Stimulated activated CD8-positive, alpha-beta memory T cell treated with anti-CD3 and anti-CD28 coated beads, Interleukin-4, amount 100 ng/mL, for 1 hour (primary cell): ENCODE results near the gene SULT1A1.
"Not testable (repeated sequence)": the region's sequence is repeated elsewhere in the genome, so short reads cannot be mapped to it uniquely, and the experiment has no call there.

Experiments
- DNase-seq, 2 donors: peaks; one replicate each; pipeline ENCODE4 v3.0.0-alpha.2; 2020; ENCODE audit warnings: low read depth in 2 of 2, low spot score in 1 of 2

SULT1A1 gene

GRCh38 chr16:28609631-28610594 is at the start of gene SULT1A1:
Gene SULT1A1 (minus strand): TSS chr16:28610044. CDS start chr16:28608855, 1,189 bp downstream.
- DNase-seq, result no peak

- not testable (repeated sequence) for DNase-seq
Observed at GRCh38 chr16:28639959-28640358, 30.1 kb upstream of the SULT1A1 start.

DNA sequence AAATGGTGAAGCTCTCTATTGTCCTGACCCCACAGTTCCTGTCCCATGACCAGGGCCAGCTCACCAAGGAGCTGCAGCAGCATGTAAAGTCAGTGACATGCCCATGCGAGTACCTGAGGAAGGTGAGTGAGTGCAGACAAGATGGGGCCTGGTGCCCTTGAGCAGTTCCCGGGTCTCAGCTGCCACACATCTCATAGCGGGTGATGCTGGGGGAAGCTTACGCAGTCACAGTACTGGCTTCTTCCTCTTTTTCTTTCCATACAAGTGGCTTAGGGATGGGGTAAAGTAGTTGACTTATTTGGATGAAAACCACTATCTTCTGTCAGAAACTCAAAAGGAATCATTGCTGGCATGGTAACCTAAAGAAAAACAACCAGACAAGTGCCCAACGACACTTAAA is 28.5 kb upstream of the SULT1A1 start:
- DNase-seq, result not testable (repeated sequence)

GRCh38 chr16:28637765-28638164 is 27.9 kb upstream of the SULT1A1 start, which contains the start of gene NPIPB8:
Gene NPIPB8 (plus strand): TSS chr16:28638065. CDS start chr16:28638361, 296 bp downstream.
- not testable (repeated sequence) for DNase-seq

- not testable (repeated sequence) for DNase-seq
Observed at GRCh38 chr16:28636093-28636823, 26.4 kb upstream of the SULT1A1 start.

DNA sequence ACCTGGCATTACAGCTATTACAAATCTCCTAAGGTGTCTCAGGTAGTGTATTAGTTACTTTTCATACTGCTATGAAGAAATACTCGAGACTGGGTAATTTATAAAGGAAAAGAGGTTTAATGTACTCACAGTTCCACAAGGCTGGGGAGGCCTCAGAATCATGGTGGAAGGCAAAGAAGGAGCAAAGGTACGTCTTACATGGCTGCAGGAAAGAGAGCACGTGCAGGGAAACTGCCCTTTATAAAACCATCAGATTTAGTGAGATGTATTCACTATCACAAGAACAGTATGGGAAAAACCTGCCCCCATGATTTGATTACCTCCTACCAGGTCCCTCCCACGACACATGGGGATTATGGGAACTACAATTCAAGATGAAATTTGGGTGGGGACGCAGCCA is 21.1 kb upstream of the SULT1A1 start:
- DNase-seq, result not testable (repeated sequence)

DNA sequence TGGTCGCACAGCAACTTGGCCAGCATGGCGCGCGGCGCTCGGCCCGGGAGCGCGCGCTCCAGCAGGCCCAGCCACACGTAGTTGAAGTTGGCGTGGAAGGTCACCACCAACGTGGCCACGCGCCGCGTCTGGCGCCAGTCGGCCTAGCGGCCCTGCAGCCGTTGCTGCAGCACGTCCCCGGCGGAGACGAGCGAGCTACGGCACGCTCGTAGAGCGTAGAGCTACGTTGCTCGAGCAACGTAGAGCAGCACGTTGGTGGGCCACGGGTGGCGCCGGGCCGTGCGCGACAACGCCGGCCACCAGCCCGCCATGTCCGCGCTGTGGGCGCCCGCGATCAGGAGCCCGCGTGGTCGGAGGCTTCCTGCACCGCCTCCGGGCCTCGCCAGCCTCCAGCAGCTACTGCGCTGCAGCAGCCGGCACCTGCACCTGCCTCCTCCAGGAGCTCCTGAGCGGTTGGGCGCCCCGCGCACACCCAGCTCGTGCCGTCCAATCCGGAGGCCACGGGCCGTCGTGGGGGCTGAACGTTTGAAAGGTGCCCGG is 13.4 kb upstream of the SULT1A1 start:
- DNase-seq, result peak in 1 of 2 donors; percentile 25

- DNase-seq, result not testable (repeated sequence)
Observed at GRCh38 chr16:28622532-28623171, 12.8 kb upstream of the SULT1A1 start.

GRCh38 chr16:28621481-28622155 is 11.8 kb upstream of the SULT1A1 start:
- DNase-seq, result no peak

DNA sequence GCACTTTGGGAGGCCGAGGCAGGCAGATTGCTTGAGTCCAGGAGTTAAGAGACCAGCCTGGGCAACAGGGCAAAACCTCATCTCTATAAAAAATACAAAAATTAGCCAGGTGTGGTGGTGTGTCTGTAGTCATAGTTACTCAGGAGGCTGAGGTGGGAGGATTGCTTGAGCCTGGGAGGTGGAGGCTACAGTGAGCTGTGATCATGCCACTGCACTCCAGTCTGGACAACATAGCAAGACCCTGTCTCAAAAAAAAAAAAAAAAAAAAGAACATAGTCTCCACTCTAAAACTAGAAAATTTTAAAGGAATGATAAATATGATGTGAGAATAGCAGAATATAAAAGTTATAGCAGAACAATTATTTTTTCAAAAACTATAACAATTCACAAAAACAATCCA is 10.5 kb upstream of the SULT1A1 start:
- not testable (repeated sequence) for DNase-seq

DNA sequence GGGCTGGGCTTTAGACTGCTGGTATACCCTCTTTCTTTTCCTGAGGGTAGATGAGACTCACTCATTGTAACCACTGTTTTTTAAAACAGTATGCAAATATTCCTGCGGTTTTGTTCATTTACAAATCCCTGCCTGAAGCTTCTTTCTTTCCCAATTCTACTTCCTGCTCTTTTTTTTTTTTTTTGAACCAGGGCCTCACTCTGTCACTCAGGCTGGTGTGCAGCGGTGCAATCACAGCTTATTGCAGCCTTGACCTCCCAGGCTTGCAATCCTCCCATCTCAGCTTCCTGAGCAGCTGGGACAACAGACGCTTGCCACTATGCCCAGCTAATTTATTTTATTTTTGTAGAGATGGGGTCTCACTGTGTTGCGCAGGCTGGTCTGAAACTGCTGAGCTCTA is 8.0 kb upstream of the SULT1A1 start:
- no peak for DNase-seq

GRCh38 chr16:28616636-28617035 is 6.8 kb upstream of the SULT1A1 start:
- DNase-seq, result no peak

DNA sequence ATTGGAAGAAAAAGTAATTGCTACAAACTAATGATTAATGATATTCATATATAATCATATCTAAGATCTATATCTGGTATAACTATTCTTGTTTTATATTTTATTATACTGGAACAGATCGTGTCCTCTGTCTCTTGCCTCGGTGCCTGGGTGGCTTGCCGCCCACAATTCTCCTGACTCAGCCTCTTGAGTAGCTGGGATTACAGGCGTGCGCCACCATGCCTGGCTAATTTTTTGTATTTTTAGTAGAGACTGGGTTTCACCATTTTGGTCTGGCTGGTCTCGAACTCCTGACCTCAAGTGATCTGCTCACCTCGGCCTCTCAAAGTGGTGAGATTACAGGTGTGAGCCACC is 6.4 kb upstream of the SULT1A1 start:
- not testable (repeated sequence) for DNase-seq

GRCh38 chr16:28615486-28616223 is 5.8 kb upstream of the SULT1A1 start:
- not testable (repeated sequence) for DNase-seq

DNA sequence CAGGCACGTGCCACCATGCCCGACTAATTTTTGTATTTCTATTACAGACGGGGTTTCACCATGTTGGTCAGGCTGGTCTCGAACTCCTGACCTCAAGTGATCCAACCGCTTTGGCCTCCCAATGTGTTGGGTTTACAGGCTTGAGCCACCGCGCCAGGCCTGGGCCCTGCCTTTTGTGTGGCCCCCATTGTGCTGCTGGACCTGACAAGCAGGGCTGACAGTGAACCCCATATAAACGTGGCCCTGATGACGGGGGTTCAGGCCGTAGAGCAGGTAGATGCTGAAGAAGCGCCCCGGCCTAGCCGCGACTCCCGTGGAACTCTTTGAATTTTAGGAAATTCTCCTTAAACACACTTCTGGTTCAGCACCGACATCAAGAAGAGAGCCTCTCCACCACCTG is 4.7 kb upstream of the SULT1A1 start:
- DNase-seq, result not testable (repeated sequence)

GRCh38 chr16:28613912-28614311 is 4.1 kb upstream of the SULT1A1 start:
- DNase-seq, result not testable (repeated sequence)

- not testable (repeated sequence) for DNase-seq
Observed at GRCh38 chr16:28612359-28613280, 2.8 kb upstream of the SULT1A1 start.

GRCh38 chr16:28610595-28611191 is 849 bp upstream of the SULT1A1 start:
- DNase-seq, result no peak
